ENCODE measurements around the gene KCTD15. TPM values are rescaled to one million over a fixed set of nuclear protein-coding genes. Genes with fewer than 3 reads are reported as not detected.

The KCTD15 gene
- total RNA-seq, 2 donors from 2014 or later, result 36.6 to 61.8 TPM

DNA sequence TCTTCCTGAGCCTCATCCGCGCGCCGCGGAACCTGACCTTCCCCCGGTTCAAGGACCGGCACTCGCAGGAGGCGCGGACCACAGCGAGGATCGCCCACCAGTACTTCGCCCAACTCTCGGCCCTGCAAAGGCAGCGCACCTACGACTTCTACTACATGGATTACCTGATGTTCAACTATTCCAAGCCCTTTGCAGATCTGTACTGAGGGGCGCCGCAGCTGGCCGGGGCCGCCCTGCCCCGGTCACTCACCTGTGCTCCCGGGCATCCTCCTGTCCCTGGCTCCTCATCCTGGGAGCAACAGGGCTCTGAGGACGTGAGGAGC lies 23.9 kb upstream of the KCTD15 start:
- Histone ChIP-seq H3K9ac (ENCODE audit: extremely low read depth, low read length, poor library complexity, severe bottlenecking) (no peak overlapping the region), H3K27me3 (ENCODE audit: control insufficient read depth, insufficient read depth, low read length, poor library complexity, severe bottlenecking) (no peaks in the 10 kb centered on the region), H3K36me3 (ENCODE audit: control insufficient read depth, insufficient read depth, low read length) (no peaks in the 10 kb centered on the region), H3K4me1 (ENCODE audit: control insufficient read depth, insufficient read depth, low read length) (no peaks in the 10 kb centered on the region), H3K4me3 (ENCODE audit: low read length) (no peak overlapping the region), H3K27ac (ENCODE audit: low read depth, low read length) (no peak overlapping the region), H3K9me3 (ENCODE audit: control insufficient read depth, low read length) (no peaks in the 10 kb centered on the region)
- H3K27ac Mint-ChIP-seq, result no peak overlapping the region
- no peaks in the 10 kb centered on the region for H3K4me1 Mint-ChIP-seq
- H3K27me3 Mint-ChIP-seq (ENCODE audit: insufficient read depth), result no peaks in the 10 kb centered on the region
- H3K36me3 Mint-ChIP-seq (ENCODE audit: low read depth), result no peaks in the 10 kb centered on the region
- no peak for DNase-seq
- no peaks in the 10 kb centered on the region for H3K9me3 Mint-ChIP-seq
- TF ChIP-seq, protein P1, sequence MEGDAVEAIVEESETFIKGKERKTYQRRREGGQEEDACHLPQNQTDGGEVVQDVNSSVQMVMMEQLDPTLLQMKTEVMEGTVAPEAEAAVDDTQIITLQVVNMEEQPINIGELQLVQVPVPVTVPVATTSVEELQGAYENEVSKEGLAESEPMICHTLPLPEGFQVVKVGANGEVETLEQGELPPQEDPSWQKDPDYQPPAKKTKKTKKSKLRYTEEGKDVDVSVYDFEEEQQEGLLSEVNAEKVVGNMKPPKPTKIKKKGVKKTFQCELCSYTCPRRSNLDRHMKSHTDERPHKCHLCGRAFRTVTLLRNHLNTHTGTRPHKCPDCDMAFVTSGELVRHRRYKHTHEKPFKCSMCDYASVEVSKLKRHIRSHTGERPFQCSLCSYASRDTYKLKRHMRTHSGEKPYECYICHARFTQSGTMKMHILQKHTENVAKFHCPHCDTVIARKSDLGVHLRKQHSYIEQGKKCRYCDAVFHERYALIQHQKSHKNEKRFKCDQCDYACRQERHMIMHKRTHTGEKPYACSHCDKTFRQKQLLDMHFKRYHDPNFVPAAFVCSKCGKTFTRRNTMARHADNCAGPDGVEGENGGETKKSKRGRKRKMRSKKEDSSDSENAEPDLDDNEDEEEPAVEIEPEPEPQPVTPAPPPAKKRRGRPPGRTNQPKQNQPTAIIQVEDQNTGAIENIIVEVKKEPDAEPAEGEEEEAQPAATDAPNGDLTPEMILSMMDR (conservative IDR thresholded peaks at IDR 0.05), result no peak
- H3K4me3 Mint-ChIP-seq, result no peak overlapping the region
- 94 to 100% methylated on average over 15 to 23 of the region's 23 CpGs for WGBS, 2 experiments (ENCODE audit: insufficient coverage in 1 of 2, insufficient read length in 1 of 2)

GRCh38 chr19:33773704-33774624 lies 22.7 kb upstream of the KCTD15 start:
- Histone ChIP-seq H3K27ac (ENCODE audit: low read depth, low read length) (no peak overlapping the region), H3K9me3 (ENCODE audit: control insufficient read depth, low read length) (no peaks in the 10 kb centered on the region), H3K36me3 (ENCODE audit: control insufficient read depth, insufficient read depth, low read length) (no peaks in the 10 kb centered on the region), H3K4me1 (ENCODE audit: control insufficient read depth, insufficient read depth, low read length) (no peaks in the 10 kb centered on the region), H3K9ac (ENCODE audit: extremely low read depth, low read length, poor library complexity, severe bottlenecking) (no peak overlapping the region), H3K27me3 (ENCODE audit: control insufficient read depth, insufficient read depth, low read length, poor library complexity, severe bottlenecking) (no peaks in the 10 kb centered on the region), H3K4me3 (ENCODE audit: low read length) (no peak overlapping the region)
- peaks cover 3% of the 10 kb centered on the region for H3K27me3 Mint-ChIP-seq (ENCODE audit: insufficient read depth)
- H3K27ac Mint-ChIP-seq, result no peak overlapping the region
- H3K4me3 Mint-ChIP-seq, result no peak overlapping the region
- peaks cover 7% of the 10 kb centered on the region for H3K4me1 Mint-ChIP-seq
- TF ChIP-seq, protein P1 (conservative IDR thresholded peaks at IDR 0.05), result no peak
- DNase-seq, result no peak
- H3K36me3 Mint-ChIP-seq (ENCODE audit: low read depth), result no peaks in the 10 kb centered on the region
- WGBS, 2 experiments (ENCODE audit: insufficient coverage in 1 of 2, insufficient read length in 1 of 2), result 65 to 80% methylated on average over 4 to 6 of the region's 6 CpGs
- H3K9me3 Mint-ChIP-seq, result no peaks in the 10 kb centered on the region

DNA sequence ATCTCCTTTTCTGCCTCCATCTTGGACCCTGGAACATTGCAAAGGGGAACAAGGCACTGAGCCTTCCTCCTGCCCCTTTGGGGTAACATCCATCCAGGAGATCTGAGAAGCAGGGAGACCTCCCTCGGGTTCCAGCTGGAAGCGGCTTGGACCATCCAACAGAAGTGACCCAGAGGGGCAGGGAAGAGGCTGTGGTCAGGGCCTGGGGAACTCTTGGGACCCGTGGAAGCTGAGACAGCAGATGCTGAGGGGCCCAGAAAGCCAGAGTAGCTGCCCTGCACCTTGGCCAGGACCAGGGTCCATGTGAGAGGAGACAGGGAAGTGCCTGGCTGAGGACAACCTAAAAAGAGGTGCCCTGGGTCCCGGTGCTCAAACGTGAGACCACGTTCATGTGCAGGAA lies 21.9 kb upstream of the KCTD15 start:
- no peaks in the 10 kb centered on the region for H3K4me1 ChIP-seq (ENCODE audit: control insufficient read depth, insufficient read depth, low read length)
- no peaks in the 10 kb centered on the region for H3K9me3 Mint-ChIP-seq
- H3K4me3 Mint-ChIP-seq, result no peak overlapping the region

More for the DNA sequence above, 21.9 kb upstream of the KCTD15 start:
- no peaks in the 10 kb centered on the region for H3K9me3 ChIP-seq (ENCODE audit: control insufficient read depth, low read length)
- H3K27ac ChIP-seq (ENCODE audit: low read depth, low read length), result no peak overlapping the region
- DNase-seq, result no peak
- no peak overlapping the region for H3K4me3 ChIP-seq (ENCODE audit: low read length)
- Mint-ChIP-seq H3K4me1 (peaks cover 12% of the 10 kb centered on the region), H3K27me3 (ENCODE audit: insufficient read depth) (peaks cover 10% of the 10 kb centered on the region), H3K27ac (no peak overlapping the region), H3K36me3 (ENCODE audit: low read depth) (no peaks in the 10 kb centered on the region)
- WGBS, 2 experiments (ENCODE audit: insufficient coverage in 1 of 2, insufficient read length in 1 of 2), result 82 to 87% methylated on average over 4 to 6 of the region's 6 CpGs
- TF ChIP-seq, protein P1 (conservative IDR thresholded peaks at IDR 0.05), result no peak
- no peak overlapping the region for H3K9ac ChIP-seq (ENCODE audit: extremely low read depth, low read length, poor library complexity, severe bottlenecking)
- H3K36me3 ChIP-seq (ENCODE audit: control insufficient read depth, insufficient read depth, low read length), result no peaks in the 10 kb centered on the region
- H3K27me3 ChIP-seq (ENCODE audit: control insufficient read depth, insufficient read depth, low read length, poor library complexity, severe bottlenecking), result no peaks in the 10 kb centered on the region
